ENCODE data around the gene MAGI2. TPM values are rescaled to one million over a fixed set of nuclear protein-coding genes. Genes with fewer than 3 reads are reported as not detected.
"Not testable (repeated sequence)": the region's sequence is repeated elsewhere in the genome, so short reads cannot be mapped to it uniquely, and the experiment has no call there.

MAGI2 gene
- total RNA-seq, 1 experiment from 2014 or later: 6.2 TPM

GRCh38 chr7:78279032-78279431, 1174.4 kb downstream of the MAGI2 start:
- Histone ChIP-seq H3K27me3 (ENCODE audit: control insufficient read depth, insufficient read depth, low read length) (no peaks in the 10 kb centered on the region), H3K4me3 (ENCODE audit: insufficient read depth, low read depth, low read length) (no peak overlapping the region), H3K36me3 (replicated peaks; ENCODE audit: control insufficient read depth, insufficient read depth, low read length) (no peaks in the 10 kb centered on the region)
- no peak for DNase-seq

DNA sequence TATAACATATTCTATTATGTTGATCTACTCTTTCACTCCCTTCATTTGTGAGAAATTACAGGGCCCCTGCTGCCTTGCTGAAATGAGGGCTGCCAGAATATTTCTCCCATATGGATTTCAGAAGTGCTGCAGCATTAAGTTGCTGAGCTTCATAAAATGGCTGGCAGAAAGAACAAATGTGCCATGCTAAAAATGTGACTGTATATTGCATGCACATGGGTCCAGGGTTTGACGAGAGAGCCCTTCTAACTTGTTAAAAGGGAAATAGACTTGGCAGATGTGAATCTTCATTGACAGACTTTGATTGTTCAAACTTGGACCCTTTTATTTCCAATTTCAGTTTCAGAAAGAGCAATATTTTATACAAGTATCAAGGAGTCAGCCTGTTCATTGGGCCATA, 1186.3 kb downstream of the MAGI2 start:
- H3K4me3 ChIP-seq (ENCODE audit: insufficient read depth, low read depth, low read length): no peak overlapping the region
- H3K27me3 ChIP-seq (ENCODE audit: control insufficient read depth, insufficient read depth, low read length): no peaks in the 10 kb centered on the region
- H3K36me3 ChIP-seq (replicated peaks; ENCODE audit: control insufficient read depth, insufficient read depth, low read length): no peaks in the 10 kb centered on the region
- no peak for DNase-seq

- H3K4me3 ChIP-seq (ENCODE audit: insufficient read depth, low read depth, low read length): no peak overlapping the region
- H3K36me3 ChIP-seq (replicated peaks; ENCODE audit: control insufficient read depth, insufficient read depth, low read length): no peaks in the 10 kb centered on the region
- no peaks in the 10 kb centered on the region for H3K27me3 ChIP-seq (ENCODE audit: control insufficient read depth, insufficient read depth, low read length)
- DNase-seq: no peak
Observed at GRCh38 chr7:78265486-78265885, 1188.0 kb downstream of the MAGI2 start.

DNA sequence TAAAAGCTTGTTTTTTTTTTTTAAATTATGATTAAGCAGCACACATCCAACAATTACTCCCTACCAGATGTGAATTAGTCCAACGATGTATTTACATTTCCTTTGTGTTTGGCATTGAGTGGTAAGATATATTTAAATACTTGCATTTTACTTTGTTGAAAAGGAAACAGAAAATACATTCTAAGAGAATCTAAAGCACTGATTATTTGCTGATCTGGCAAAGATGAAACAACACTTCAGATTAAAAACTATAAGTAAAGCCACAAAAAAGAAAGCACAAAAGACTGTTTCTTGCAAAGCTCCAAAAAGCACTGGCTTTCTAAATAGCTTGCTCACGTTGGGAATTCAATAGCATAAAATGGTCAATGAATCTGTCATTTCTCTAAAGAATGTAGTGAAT, 1188.4 kb downstream of the MAGI2 start:
- Histone ChIP-seq H3K4me3 (ENCODE audit: insufficient read depth, low read depth, low read length) (no peak overlapping the region), H3K36me3 (replicated peaks; ENCODE audit: control insufficient read depth, insufficient read depth, low read length) (no peaks in the 10 kb centered on the region), H3K27me3 (ENCODE audit: control insufficient read depth, insufficient read depth, low read length) (no peaks in the 10 kb centered on the region)
- DNase-seq: no peak

GRCh38 chr7:78264105-78264504, 1189.4 kb downstream of the MAGI2 start:
- Histone ChIP-seq H3K27me3 (ENCODE audit: control insufficient read depth, insufficient read depth, low read length) (no peaks in the 10 kb centered on the region), H3K4me3 (ENCODE audit: insufficient read depth, low read depth, low read length) (no peak overlapping the region), H3K36me3 (replicated peaks; ENCODE audit: control insufficient read depth, insufficient read depth, low read length) (no peaks in the 10 kb centered on the region)
- no peak for DNase-seq

- no peaks in the 10 kb centered on the region for H3K27me3 ChIP-seq (ENCODE audit: control insufficient read depth, insufficient read depth, low read length)
- H3K4me3 ChIP-seq (ENCODE audit: insufficient read depth, low read depth, low read length): no peak overlapping the region
- H3K36me3 ChIP-seq (replicated peaks; ENCODE audit: control insufficient read depth, insufficient read depth, low read length): no peaks in the 10 kb centered on the region
- no peak for DNase-seq
Observed at GRCh38 chr7:78261739-78262138, 1191.7 kb downstream of the MAGI2 start.

DNA sequence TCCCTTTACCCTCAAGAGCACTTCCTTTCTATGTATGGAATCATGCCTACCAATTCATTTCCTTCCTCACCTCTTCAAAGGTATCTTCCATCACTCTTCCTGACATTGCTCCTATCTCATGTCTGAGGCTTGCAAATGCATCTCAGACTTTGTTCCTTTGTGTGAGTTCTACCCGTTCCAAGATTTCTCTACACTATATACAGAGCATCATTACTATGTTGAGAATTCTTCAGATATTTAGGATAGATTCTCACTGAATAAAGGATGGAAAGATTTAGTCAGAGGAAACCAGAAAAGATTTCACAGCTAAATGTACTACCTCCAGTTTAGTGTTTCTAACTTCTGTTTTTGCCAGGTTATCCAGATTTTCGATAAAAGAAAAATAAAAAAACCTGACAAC, 1192.2 kb downstream of the MAGI2 start:
- Histone ChIP-seq H3K4me3 (ENCODE audit: insufficient read depth, low read depth, low read length) (no peak overlapping the region), H3K36me3 (replicated peaks; ENCODE audit: control insufficient read depth, insufficient read depth, low read length) (no peaks in the 10 kb centered on the region), H3K27me3 (ENCODE audit: control insufficient read depth, insufficient read depth, low read length) (no peaks in the 10 kb centered on the region)
- DNase-seq: no peak

DNA sequence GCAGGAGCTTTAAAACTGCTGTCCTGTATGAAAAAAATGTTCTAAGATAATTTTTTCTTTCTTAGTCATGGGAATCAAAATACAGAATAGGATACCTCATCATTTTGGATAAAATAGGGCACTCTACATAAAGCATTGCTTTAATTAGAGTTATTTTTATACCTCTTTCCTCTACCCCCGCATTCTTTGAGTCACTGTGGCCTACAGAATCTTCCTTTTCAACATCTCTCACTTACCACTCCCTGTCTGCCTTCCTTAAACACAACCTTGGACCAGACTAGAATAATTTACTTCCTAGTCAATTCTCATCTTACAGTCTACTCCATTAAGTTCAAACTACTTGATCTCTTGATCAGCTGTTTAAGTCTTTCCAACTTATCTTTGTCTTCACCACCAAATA, 1192.6 kb downstream of the MAGI2 start:
- H3K27me3 ChIP-seq (ENCODE audit: control insufficient read depth, insufficient read depth, low read length): no peaks in the 10 kb centered on the region
- no peaks in the 10 kb centered on the region for H3K36me3 ChIP-seq (replicated peaks; ENCODE audit: control insufficient read depth, insufficient read depth, low read length)
- H3K4me3 ChIP-seq (ENCODE audit: insufficient read depth, low read depth, low read length): no peak overlapping the region
- DNase-seq: no peak

DNA sequence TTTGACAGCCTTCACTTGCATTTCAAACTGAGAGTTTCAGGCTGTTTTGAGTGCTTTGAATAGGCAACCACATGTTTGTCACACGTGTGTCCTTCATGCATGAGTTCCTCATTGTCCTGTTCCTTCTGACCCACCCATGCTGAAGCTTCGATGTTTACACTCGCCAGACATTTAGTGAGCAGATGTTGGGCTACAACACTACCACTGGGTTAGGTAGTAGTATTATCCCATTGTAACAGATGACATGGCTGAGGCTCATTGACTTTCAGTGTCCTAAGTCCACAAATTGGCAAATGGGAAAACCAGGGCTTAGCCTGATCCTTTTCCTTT, 1198.8 kb downstream of the MAGI2 start:
- Histone ChIP-seq H3K4me3 (ENCODE audit: insufficient read depth, low read depth, low read length) (no peak overlapping the region), H3K36me3 (replicated peaks; ENCODE audit: control insufficient read depth, insufficient read depth, low read length) (no peaks in the 10 kb centered on the region), H3K27me3 (ENCODE audit: control insufficient read depth, insufficient read depth, low read length) (no peaks in the 10 kb centered on the region)
- DNase-seq: no peak

DNA sequence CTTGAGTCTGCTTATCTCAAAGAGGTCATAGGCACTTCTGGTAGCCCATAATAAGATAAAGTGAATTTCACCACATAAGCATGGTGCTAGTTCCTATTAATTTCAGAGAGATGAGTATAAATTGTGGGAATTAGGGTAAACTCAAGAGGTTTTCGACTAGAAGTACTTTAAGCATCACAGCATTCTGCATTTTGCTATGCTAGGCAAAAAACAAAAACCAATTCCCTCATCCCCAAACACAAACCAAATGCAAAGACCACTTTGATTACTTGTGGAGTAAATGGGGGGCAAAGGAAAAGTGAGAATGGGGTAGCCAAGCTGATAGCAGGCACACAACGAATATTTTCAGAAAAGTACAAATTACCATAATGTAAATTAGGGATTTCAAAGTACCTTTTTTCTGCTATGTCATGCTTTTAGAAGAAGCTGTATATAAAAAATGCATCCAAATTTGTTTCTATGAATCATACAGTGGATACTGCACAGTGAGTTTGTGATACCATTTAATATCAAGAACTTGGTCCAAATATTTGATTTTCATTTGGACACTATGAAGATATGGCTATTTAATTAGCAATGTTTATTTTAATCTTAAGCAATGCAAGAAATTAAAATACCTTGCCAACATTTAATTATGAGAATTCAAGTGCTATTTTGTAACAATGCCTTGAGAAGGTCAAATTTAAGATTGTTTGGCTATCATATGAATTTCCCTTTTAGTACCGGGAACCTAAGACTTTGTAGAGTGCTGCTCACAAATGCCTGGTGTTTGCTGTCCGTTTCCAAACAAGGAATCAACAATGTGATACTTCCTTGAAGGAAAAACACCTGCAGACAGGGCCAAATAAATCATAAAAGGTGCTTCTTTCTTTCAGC, 1199.4 kb downstream of the MAGI2 start:
- no peaks in the 10 kb centered on the region for H3K36me3 ChIP-seq (replicated peaks; ENCODE audit: control insufficient read depth, insufficient read depth, low read length)
- H3K4me3 ChIP-seq (ENCODE audit: insufficient read depth, low read depth, low read length): no peak overlapping the region
- DNase-seq: no peak
- no peaks in the 10 kb centered on the region for H3K27me3 ChIP-seq (ENCODE audit: control insufficient read depth, insufficient read depth, low read length)

DNA sequence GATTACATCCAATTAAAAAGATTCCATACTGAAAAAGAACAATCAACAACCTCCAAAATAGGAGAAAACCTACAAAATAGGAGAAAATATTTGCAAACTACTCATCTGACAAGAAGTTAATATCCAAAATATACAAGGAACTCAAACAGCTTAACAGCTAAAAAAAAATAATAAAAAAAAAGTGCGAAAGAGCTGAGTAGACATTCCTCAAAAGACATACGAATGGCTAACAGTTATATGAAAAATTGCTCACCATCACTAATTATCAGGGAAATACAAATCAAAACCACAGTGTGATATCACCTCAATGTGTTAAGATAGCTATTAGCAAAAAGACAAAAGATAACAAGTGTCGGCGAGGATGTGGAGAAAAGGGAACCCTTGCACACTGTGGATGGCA, 1204.6 kb downstream of the MAGI2 start:
- Histone ChIP-seq H3K36me3 (replicated peaks; ENCODE audit: control insufficient read depth, insufficient read depth, low read length) (no peaks in the 10 kb centered on the region), H3K4me3 (ENCODE audit: insufficient read depth, low read depth, low read length) (no peak overlapping the region), H3K27me3 (ENCODE audit: control insufficient read depth, insufficient read depth, low read length) (no peaks in the 10 kb centered on the region)
- DNase-seq: no peak

DNA sequence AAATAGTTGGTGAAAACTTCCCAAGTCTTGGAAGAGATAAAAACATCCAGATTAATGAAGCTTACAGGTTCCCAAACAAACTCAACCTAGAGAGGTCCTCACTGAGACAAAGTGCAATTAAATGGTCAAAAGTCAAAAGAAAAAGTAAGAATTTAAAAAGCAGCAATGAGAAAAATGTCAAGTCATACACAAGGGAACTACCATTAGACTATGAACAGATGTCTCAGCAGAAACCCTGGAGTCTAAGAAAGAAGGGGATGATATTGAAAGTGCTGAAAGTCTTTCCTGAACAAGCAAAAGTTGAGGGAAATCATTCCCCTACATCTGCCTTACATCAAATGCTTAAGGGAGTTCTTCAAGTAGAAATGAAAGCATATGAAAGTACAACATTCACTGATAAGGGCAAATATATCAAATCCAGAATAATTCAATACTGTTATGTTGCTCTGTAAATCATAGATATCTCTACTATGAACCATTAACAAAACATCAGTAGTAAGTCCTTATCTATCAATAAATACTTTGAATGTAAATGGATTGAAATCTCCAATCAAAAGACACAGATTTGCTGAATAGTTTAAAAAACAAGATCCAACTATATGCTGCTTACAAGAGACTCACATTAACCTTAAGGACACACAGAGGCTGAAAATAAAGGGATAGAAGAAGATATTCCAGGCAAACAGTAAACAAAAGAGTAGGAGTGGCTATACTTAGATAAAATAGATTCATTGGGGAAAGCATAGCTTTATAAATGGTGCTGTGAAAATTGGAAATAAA, 1205.4 kb downstream of the MAGI2 start:
- Histone ChIP-seq H3K4me3 (ENCODE audit: insufficient read depth, low read depth, low read length) (no peak overlapping the region), H3K27me3 (ENCODE audit: control insufficient read depth, insufficient read depth, low read length) (no peaks in the 10 kb centered on the region), H3K36me3 (replicated peaks; ENCODE audit: control insufficient read depth, insufficient read depth, low read length) (no peaks in the 10 kb centered on the region)
- no peak for DNase-seq

DNA sequence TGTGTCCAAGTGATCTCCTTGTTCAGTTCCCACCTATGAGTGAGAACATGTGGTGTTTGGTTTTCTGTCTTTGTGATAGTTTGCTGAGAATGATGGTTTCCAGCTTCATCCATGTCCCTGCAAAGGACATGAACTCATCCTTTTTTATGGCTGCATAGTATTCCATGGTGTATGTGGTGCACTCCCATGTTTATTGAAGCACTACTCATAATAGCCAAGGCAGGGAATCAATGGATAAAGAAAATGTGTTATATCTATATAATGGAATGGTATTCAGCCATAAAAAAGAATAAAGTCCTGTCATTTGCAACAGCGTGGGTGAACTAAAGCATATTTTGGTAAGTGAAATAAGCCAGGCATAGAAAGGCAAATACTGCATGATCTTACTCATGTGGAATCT, 1213.3 kb downstream of the MAGI2 start:
- not testable (repeated sequence) for H3K27me3 ChIP-seq (ENCODE audit: control insufficient read depth, insufficient read depth, low read length); H3K36me3 ChIP-seq (replicated peaks; ENCODE audit: control insufficient read depth, insufficient read depth, low read length); DNase-seq; H3K4me3 ChIP-seq (ENCODE audit: insufficient read depth, low read depth, low read length)

DNA sequence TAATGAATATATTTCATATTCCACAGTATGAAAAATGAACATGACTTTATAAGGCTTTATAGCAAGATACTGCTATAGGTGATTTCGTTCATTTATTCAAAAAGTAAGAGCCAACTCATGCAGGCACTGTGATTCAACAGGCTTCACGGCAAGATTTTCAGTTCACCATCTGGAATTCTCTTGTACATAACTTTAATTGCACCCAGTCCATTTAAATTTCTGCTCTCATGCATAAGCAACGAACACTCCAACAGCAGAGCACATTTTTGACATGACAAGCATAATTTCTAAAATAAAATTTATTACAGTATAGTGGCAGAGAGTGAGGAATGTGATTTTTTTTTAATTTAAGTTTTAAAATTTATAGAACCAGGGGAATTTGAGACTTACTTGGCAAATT, 1218.8 kb downstream of the MAGI2 start:
- Histone ChIP-seq H3K36me3 (replicated peaks; ENCODE audit: control insufficient read depth, insufficient read depth, low read length) (no peaks in the 10 kb centered on the region), H3K4me3 (ENCODE audit: insufficient read depth, low read depth, low read length) (no peak overlapping the region), H3K27me3 (ENCODE audit: control insufficient read depth, insufficient read depth, low read length) (no peaks in the 10 kb centered on the region)
- DNase-seq: no peak

DNA sequence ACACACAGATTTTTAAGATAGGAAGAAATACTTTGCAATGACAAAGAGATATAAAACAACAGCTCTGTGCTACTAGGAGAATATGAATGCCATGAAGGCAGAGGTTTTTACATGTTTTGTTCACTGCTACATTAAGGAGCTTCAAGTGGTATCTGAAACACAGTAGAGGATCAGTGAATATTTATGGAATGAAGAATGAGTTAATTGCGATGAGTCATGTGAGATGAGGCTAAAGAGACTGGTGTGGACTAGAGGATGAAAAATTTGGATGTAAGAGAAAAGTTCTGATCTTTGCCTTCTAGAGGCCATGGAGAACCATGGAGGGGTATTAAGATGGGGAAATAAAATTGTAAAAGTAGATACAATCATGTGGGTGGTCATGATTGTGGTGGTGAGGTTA, 1220.7 kb downstream of the MAGI2 start:
- Histone ChIP-seq H3K27me3 (ENCODE audit: control insufficient read depth, insufficient read depth, low read length) (no peaks in the 10 kb centered on the region), H3K36me3 (replicated peaks; ENCODE audit: control insufficient read depth, insufficient read depth, low read length) (no peaks in the 10 kb centered on the region), H3K4me3 (ENCODE audit: insufficient read depth, low read depth, low read length) (no peak overlapping the region)
- no peak for DNase-seq
